ENCODE results near the gene ANKRD18B. TPM values are rescaled to one million over a fixed set of nuclear protein-coding genes. Genes with fewer than 3 reads are reported as not detected.

ANKRD18B gene
- total and polyA plus RNA-seq, 9 of the 15 experiments (the other 6 are each of a cell fraction or from before 2014, with no cell fraction given) = 0.43 to 12.6 (median 1.8) TPM

DNA sequence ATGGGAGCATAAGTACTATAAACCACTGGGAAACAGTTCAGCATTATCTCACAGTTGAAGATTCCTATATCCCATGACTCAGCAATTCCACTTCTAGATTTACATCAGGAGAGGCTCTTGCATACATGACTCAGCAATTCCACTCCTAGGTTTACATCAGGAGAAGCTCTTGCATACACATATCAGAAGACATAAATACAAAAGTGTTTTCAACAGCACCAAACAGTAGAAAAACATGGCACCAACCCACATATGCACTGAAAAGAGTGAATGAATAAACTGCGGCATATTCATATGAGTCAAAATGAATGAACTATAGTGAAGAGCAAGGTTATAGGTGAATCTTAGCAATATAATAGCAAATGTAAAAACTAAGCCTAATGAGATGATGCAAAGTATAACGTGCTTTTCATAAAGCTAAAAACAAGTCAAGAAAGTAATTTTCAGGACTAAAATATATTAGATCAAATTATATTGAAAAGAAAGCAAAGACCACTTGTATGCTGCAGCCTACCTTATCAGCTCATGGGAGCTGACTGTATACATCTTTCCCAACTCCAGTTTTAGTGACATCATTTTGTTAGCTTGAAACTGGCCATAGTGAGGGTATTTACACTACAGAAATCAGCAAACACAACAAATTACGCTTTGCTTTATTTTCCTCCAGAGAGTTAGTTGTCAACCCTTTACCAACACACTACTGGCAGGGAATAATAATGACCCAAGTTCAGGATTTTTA, 95.8 kb downstream of the ANKRD18B start (continued):
- TF ChIP-seq FOXK2 (conservative IDR thresholded peaks at IDR 0.05 in 1 of 2, IDR thresholded peaks at IDR 0.05 in 1 of 2; ENCODE audit: low read depth in 2 of 2) = peak in 1 of 2 experiments; percentile 81; a peak in 3 of 4 replicates
- no peak for TF ChIP-seq HLTF (IDR thresholded peaks at IDR 0.05)
- TF ChIP-seq XRCC5 (IDR thresholded peaks at IDR 0.05; ENCODE audit: low read depth, low read length) = no peak
- TF ChIP-seq CBFA2T2 (conservative IDR thresholded peaks at IDR 0.05) = no peak
- TF ChIP-seq, protein P1, sequence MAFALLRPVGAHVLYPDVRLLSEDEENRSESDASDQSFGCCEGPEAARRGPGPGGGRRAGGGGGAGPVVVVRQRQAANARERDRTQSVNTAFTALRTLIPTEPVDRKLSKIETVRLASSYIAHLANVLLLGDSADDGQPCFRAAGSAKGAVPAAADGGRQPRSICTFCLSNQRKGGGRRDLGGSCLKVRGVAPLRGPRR (CRISPR knock-in tag; IDR thresholded peaks at IDR 0.05) = no peak
- no peak for TF ChIP-seq HDAC8 (tag; IDR thresholded peaks at IDR 0.05)
- TF ChIP-seq ZNF717 (CRISPR knock-in tag; IDR thresholded peaks at IDR 0.05) = no peak
- no peak for TF ChIP-seq STAT5A (IDR thresholded peaks at IDR 0.05; ENCODE audit: borderline replicate concordance, low read length)
- no peak for TF ChIP-seq NCOA4 (IDR thresholded peaks at IDR 0.05; ENCODE audit: partially characterized antibody)
- TF ChIP-seq HNRNPL (IDR thresholded peaks at IDR 0.05; ENCODE audit: low read depth, low read length) = no peak
- no peak for TF ChIP-seq RAD21 (CRISPR knock-in tag; conservative IDR thresholded peaks at IDR 0.05 in 1 of 2, IDR thresholded peaks at IDR 0.05 in 1 of 2)
- no peak for TF ChIP-seq MBD2 (IDR thresholded peaks at IDR 0.05; ENCODE audit: borderline replicate concordance, low read depth)
- TF ChIP-seq, protein P2, sequence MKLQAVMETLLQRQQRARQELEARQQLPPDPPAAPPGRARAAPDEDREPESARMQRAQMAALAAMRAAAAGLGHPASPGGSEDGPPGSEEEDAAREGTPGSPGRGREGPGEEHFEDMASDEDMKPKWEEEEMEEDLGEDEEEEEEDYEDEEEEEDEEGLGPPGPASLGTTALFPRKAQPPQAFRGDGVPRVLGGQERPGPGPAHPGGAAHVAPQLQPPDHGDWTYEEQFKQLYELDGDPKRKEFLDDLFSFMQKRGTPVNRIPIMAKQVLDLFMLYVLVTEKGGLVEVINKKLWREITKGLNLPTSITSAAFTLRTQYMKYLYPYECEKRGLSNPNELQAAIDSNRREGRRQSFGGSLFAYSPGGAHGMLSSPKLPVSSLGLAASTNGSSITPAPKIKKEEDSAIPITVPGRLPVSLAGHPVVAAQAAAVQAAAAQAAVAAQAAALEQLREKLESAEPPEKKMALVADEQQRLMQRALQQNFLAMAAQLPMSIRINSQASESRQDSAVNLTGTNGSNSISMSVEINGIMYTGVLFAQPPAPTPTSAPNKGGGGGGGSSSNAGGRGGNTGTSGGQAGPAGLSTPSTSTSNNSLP (IDR thresholded peaks at IDR 0.05; ENCODE audit: borderline replicate concordance, low read depth, low read length) = peak; percentile 60; the same call in 1 of the 2 replicates
- TF ChIP-seq, protein P3, sequence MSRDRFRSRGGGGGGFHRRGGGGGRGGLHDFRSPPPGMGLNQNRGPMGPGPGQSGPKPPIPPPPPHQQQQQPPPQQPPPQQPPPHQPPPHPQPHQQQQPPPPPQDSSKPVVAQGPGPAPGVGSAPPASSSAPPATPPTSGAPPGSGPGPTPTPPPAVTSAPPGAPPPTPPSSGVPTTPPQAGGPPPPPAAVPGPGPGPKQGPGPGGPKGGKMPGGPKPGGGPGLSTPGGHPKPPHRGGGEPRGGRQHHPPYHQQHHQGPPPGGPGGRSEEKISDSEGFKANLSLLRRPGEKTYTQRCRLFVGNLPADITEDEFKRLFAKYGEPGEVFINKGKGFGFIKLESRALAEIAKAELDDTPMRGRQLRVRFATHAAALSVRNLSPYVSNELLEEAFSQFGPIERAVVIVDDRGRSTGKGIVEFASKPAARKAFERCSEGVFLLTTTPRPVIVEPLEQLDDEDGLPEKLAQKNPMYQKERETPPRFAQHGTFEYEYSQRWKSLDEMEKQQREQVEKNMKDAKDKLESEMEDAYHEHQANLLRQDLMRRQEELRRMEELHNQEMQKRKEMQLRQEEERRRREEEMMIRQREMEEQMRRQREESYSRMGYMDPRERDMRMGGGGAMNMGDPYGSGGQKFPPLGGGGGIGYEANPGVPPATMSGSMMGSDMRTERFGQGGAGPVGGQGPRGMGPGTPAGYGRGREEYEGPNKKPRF (IDR thresholded peaks at IDR 0.05; ENCODE audit: low read depth, low read length) = no peak
- TF ChIP-seq RAD51 (IDR thresholded peaks at IDR 0.05; ENCODE audit: borderline replicate concordance, low read depth) = no peak
- TF ChIP-seq, protein P4, sequence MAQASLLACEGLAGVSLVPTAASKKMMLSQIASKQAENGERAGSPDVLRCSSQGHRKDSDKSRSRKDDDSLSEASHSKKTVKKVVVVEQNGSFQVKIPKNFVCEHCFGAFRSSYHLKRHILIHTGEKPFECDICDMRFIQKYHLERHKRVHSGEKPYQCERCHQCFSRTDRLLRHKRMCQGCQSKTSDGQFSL (CRISPR knock-in tag; IDR thresholded peaks at IDR 0.05) = no peak
- TF ChIP-seq, protein P4 (tag; IDR thresholded peaks at IDR 0.05) = no peak
- 0 out of 4 replicates have a peak, but pooled peaks of 1 of the 2 experiments have one; percentile 36 for TF ChIP-seq TBL1XR1 (IDR thresholded peaks at IDR 0.05; ENCODE audit: low read length in 2 of 2)
- no peak for TF ChIP-seq BHLHE40 (IDR thresholded peaks at IDR 0.05; ENCODE audit: low read length)
- no peak for TF ChIP-seq GTF2E2 (tag; IDR thresholded peaks at IDR 0.05)
- no peak for TF ChIP-seq SMAD4 (CRISPR knock-in tag; conservative IDR thresholded peaks at IDR 0.05)
- no peak for TF ChIP-seq NFXL1 (CRISPR knock-in tag; IDR thresholded peaks at IDR 0.05)
- peak in 1 of 2 experiments; percentile 81; a peak in 2 of 4 replicates for TF ChIP-seq HDAC1 (IDR thresholded peaks at IDR 0.05)
- TF ChIP-seq MCM5 (IDR thresholded peaks at IDR 0.05; ENCODE audit: low read depth) = no peak
- TF ChIP-seq NCOR1 (IDR thresholded peaks at IDR 0.05) = peak; percentile 60
